HepG2 (cell line): Measurements from ENCODE around the gene SLC35A3.

Experiments
- IKZF5 ChIP-seq: IDR thresholded peaks from 2 replicates; pipeline ENCODE4 v1.6.1; 2018; ENCODE audit warnings: missing genetic modification reagents, mild to moderate bottlenecking, missing compliant biosample characterization
- KLF16 ChIP-seq, 2 experiments: sonication (generic) in 1 of 2; formaldehyde crosslinking in 1 of 2; IDR thresholded peaks; 2 replicates each; pipeline versions ENCODE4 v1.6.1 to v1.8.0; 2016 to 2023; ENCODE audit warnings: missing genetic modification reagents in 2 of 2, missing compliant biosample characterization in 1 of 2
- NR2C2 ChIP-seq: sonication (generic); formaldehyde crosslinking; IDR thresholded peaks from 2 replicates; pipeline ENCODE4 v1.4.0; 2020; ENCODE audit warnings: missing genetic modification reagents, mild to moderate bottlenecking, moderate library complexity, borderline replicate concordance
- STAT5B ChIP-seq: sonication (generic); formaldehyde crosslinking; IDR thresholded peaks from 2 replicates; pipeline ENCODE4 v1.4.0; 2020; ENCODE audit warnings: missing genetic modification reagents
- YEATS4 ChIP-seq: sonication (generic); formaldehyde crosslinking; IDR thresholded peaks from 2 replicates; pipeline ENCODE4 v1.4.0; 2020; ENCODE audit warnings: missing genetic modification reagents, borderline replicate concordance
- ZNF331 ChIP-seq: sonication (generic); formaldehyde crosslinking; IDR thresholded peaks from 2 replicates; pipeline ENCODE4 v1.4.0; 2020; ENCODE audit warnings: missing genetic modification reagents
- ZNF367 ChIP-seq: sonication (generic); formaldehyde crosslinking; IDR thresholded peaks from 2 replicates; pipeline ENCODE4 v1.4.0; 2020; ENCODE audit warnings: missing genetic modification reagents, borderline replicate concordance
- TF ChIP-seq, protein P1 (sequence below): sonication (generic); formaldehyde crosslinking; IDR thresholded peaks from 2 replicates; pipeline ENCODE4 v1.8.1; 2023; ENCODE audit warnings: mild to moderate bottlenecking, missing genetic modification reagents, borderline replicate concordance

DNA sequence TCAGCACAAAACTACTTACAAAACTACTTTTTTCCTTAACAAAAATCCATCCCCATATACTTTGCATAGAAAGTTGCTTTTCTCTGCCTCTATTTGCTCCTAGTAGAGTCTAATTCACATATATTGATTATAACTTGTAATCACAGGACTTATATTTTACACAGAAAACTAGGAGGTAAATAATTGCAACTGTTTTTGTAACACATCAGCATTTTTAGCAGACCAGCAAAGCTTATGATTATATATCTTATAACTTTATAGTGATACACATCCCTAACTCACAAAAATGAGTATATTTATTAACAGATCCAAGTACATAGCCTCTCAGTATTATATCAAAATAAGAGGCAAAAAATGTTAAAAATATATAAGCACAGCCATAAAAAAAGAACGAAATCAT lies 17.3 kb upstream of the SLC35A3 start:
- TF ChIP-seq ZNF367 (CRISPR knock-in tag), result no peak
- no peak for TF ChIP-seq KLF16 (CRISPR knock-in tag; IDR thresholded peaks at IDR 0.05)
- TF ChIP-seq, protein P1, sequence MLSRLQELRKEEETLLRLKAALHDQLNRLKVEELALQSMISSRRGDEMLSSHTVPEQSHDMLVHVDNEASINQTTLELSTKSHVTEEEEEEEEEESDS (CRISPR knock-in tag), result no peak
- no peak for TF ChIP-seq YEATS4 (CRISPR knock-in tag)
- TF ChIP-seq STAT5B, result no peak
- TF ChIP-seq NR2C2 (CRISPR knock-in tag), result no peak
- TF ChIP-seq IKZF5 (CRISPR knock-in tag), result no peak
- TF ChIP-seq ZNF331 (CRISPR knock-in tag), result no peak
